Thoracic aorta (tissue), 2 donors: ENCODE measurements around the gene MAGEH1. TPM values are rescaled to one million over a fixed set of nuclear protein-coding genes. Genes with fewer than 3 reads are reported as not detected.
"Not testable (repeated sequence)": the region's sequence is repeated elsewhere in the genome, so short reads cannot be mapped to it uniquely, and the experiment has no call there.

Source experiments
- ATAC-seq: fragments of 150-250 bp; one replicate; pipeline ENCODE4 v1.8.0; 2017; ENCODE audit warnings: low read depth; ENCODE audit not compliant: insufficient number of reproducible peaks, low FRiP score
- DNase-seq: peaks from one replicate; pipeline ENCODE4 v3.0.0-alpha.2; 2020; ENCODE audit warnings: low spot score
- H3K27ac ChIP-seq, 2 donors: fragments of 200-600 bp; sonication (generic); 1 replicate in 1 of 2; 2 replicates in 1 of 2; pipeline ENCODE4 v1.5.1; 2016; ENCODE audit warnings: mild to moderate bottlenecking in 2 of 2, moderate library complexity in 2 of 2
- H3K27me3 ChIP-seq: fragments of 200-600 bp; sonication (generic); replicated peaks from 2 replicates; pipeline ENCODE4 v1.6.0; 2016; ENCODE audit warnings: mild to moderate bottlenecking; ENCODE audit not compliant: insufficient read depth
- H3K36me3 ChIP-seq: fragments of 200-600 bp; sonication (generic); one replicate; pipeline ENCODE4 v1.5.1; 2016
- H3K4me1 ChIP-seq, 2 donors: fragments of 200-600 bp; sonication (generic); 1 replicate in 1 of 2; 2 replicates in 1 of 2; pipeline versions ENCODE4 v1.5.1 to v1.6.0; 2016; ENCODE audit warnings: low read depth in 2 of 2, mild to moderate bottlenecking in 1 of 2; ENCODE audit not compliant: control insufficient read depth in 1 of 2
- H3K4me3 ChIP-seq: fragments of 200-600 bp; sonication (generic); 2 replicates; pipeline ENCODE4 v1.5.1; 2016; ENCODE audit warnings: mild to moderate bottlenecking
- H3K9me3 ChIP-seq: fragments of 200-600 bp; sonication (generic); 2 replicates; pipeline ENCODE4 v1.5.1; 2016
- CTCF ChIP-seq: fragments of 200-600 bp; sonication (generic); IDR thresholded peaks from one replicate; pipeline ENCODE4 v1.5.1; 2019; ENCODE audit warnings: antibody characterized with exemption
- total RNA-seq, 2 donors: library from RNA; depleted of rRNA; stranded (reverse); fragments of >200 nt; gene quantifications; one replicate each; pipeline versions ENCODE4 v1.1.0 to v1.2.3, GENCODE V29; 2016

MAGEH1 gene
- 10 to 100 TPM; 36.3 to 66.5 TPM for total RNA-seq

DNA sequence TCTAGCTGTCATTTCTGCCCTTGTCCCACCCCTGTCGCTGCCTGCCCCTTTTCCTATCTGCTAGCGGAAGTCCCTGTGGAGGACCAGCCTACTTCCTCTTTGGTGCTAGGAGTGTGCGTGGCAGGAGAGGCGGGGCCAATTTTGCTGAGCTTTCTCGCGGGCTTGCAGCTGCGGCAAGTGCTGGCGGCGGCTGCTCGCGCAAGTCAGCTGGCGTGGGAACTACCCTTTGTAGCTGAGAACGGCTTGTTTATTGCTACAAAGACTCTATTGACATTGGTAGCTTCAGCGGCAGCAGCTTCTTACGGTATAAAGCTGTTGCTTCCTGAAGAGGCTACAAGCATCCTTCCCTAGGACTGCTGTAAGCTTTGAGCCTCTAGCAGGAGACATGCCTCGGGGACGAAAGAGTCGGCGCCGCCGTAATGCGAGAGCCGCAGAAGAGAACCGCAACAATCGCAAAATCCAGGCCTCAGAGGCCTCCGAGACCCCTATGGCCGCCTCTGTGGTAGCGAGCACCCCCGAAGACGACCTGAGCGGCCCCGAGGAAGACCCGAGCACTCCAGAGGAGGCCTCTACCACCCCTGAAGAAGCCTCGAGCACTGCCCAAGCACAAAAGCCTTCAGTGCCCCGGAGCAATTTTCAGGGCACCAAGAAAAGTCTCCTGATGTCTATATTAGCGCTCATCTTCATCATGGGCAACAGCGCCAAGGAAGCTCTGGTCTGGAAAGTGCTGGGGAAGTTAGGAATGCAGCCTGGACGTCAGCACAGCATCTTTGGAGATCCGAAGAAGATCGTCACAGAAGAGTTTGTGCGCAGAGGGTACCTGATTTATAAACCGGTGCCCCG is at the start of gene MAGEH1:
TSS of gene MAGEH1 (plus strand) at position 138 of the 843 bp plus-strand sequence. CDS start at position 386, 248 bp downstream.
- no peaks in the 10 kb centered on the region for H3K9me3 ChIP-seq
- H3K4me3 ChIP-seq = peak within 1 kb of the TSS; percentile 86
- no peaks in the 10 kb centered on the region for H3K36me3 ChIP-seq
- no peaks in the 10 kb centered on the region for H3K27me3 ChIP-seq
- no peaks in the 10 kb centered on the region for H3K4me1 ChIP-seq
- TF ChIP-seq CTCF = no peak
- ATAC-seq = peak; percentile 91
- DNase-seq = peak; percentile 47
- peak within 1 kb of the TSS; percentile 83 to 86 for H3K27ac ChIP-seq

- not testable (repeated sequence) for H3K27ac ChIP-seq, H3K27me3 ChIP-seq, DNase-seq, H3K4me1 ChIP-seq, H3K9me3 ChIP-seq, H3K4me3 ChIP-seq, ATAC-seq, H3K36me3 ChIP-seq
Measured at GRCh38 chrX:55427079-55427478, 24.8 kb upstream of the MAGEH1 start.

- not testable (repeated sequence) for H3K27ac ChIP-seq
Measured at GRCh38 chrX:55443468-55443867, 8.5 kb upstream of the MAGEH1 start.

DNA sequence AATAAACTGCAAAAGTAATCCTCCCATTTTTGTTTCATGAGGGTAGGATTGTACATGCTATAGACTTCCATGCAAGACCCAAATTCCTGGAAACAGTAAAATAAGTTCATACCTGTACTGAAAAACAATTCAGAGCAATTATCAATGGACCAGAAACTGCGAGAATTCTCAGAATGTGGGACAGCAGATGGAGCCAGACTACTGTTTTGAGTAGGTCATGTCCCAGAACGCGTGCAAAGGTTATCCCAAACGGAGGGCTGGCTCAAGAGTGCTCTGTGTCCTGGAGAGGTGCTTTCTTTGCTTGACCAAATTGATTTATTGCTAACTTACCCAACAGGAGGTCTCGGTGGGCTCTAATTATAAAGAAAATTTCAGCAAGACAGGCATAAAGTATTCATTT is 1.7 kb upstream of the MAGEH1 start:
- no peak for DNase-seq

More at GRCh38 chrX:55443468-55443867, 8.5 kb upstream of the MAGEH1 start:
- H3K4me1 ChIP-seq, H3K36me3 ChIP-seq, ATAC-seq, H3K4me3 ChIP-seq, H3K9me3 ChIP-seq, H3K27me3 ChIP-seq, DNase-seq: not testable (repeated sequence)

DNA sequence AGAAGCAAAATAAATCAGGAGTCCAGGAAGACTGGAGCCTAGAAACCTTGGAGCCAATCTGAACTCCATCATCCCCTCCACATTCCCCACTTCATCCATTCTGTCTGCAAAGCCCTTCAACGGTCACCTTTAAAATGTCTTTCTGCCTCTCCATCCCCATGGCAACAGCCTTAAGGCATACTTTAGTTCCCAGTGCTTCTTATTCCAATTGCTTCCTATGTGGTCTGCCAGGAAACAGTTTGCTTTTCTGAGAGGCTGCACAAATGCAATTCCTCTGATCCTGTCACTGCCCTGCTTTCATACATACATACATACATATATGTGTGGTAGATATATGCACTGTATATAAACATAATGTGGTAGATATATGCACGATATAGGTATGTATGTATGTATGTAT is 786 bp upstream of the MAGEH1 start:
- H3K27me3 ChIP-seq = no peaks in the 10 kb centered on the region
- peak overlapping the region; percentile 83 to 86 for H3K27ac ChIP-seq
- ATAC-seq (no peak), DNase-seq (no peak)
- H3K4me3 ChIP-seq = peak overlapping the region; percentile 86
- no peaks in the 10 kb centered on the region for H3K9me3 ChIP-seq
- no peaks in the 10 kb centered on the region for H3K36me3 ChIP-seq
- no peaks in the 10 kb centered on the region for H3K4me1 ChIP-seq
- no peak for TF ChIP-seq CTCF

More for the DNA sequence above, 1.7 kb upstream of the MAGEH1 start:
- H3K27me3 ChIP-seq = no peaks in the 10 kb centered on the region
- H3K27ac ChIP-seq = no peak overlapping the region
- H3K4me1 ChIP-seq = no peaks in the 10 kb centered on the region
- no peak for ATAC-seq
- no peaks in the 10 kb centered on the region for H3K36me3 ChIP-seq
- H3K4me3 ChIP-seq = no peak overlapping the region
- H3K9me3 ChIP-seq = no peaks in the 10 kb centered on the region
- no peak for TF ChIP-seq CTCF

- Histone ChIP-seq H3K4me1 (no peaks in the 10 kb centered on the region), H3K9me3 (no peaks in the 10 kb centered on the region), H3K4me3 (peak overlapping the region; percentile 86), H3K27ac (peak overlapping the region; percentile 83 to 86), H3K36me3 (no peaks in the 10 kb centered on the region), H3K27me3 (no peaks in the 10 kb centered on the region)
- no peak for DNase-seq
- TF ChIP-seq CTCF = no peak
- ATAC-seq = no peak
Measured at GRCh38 chrX:55451626-55451989, 319 bp upstream of the MAGEH1 start.
